ENCODE data around the gene ARHGEF33.

Gene ARHGEF33

GRCh38 chr2:38960609-38961320, 71.1 kb downstream of the ARHGEF33 start:
- DNase-seq: no peak

- no peak for DNase-seq
These were observed 76.3 kb downstream of the ARHGEF33 start for GRCh38 chr2:38966006-38966405.

- no peak for DNase-seq
These were observed 77.0 kb downstream of the ARHGEF33 start for GRCh38 chr2:38966678-38967077.

- no peak for DNase-seq
These were observed 78.3 kb downstream of the ARHGEF33 start for GRCh38 chr2:38968021-38968420.

- DNase-seq: no peak
These were observed 81.7 kb downstream of the ARHGEF33 start for GRCh38 chr2:38971377-38971776.

GRCh38 chr2:38973266-38973665, 83.6 kb downstream of the ARHGEF33 start:
- no peak for DNase-seq

GRCh38 chr2:38975042-38975441, 85.4 kb downstream of the ARHGEF33 start:
- DNase-seq: no peak

- DNase-seq: no peak
These were observed 87.4 kb downstream of the ARHGEF33 start for GRCh38 chr2:38977047-38977446.

- DNase-seq: no peak
These were observed 88.7 kb downstream of the ARHGEF33 start for GRCh38 chr2:38978296-38978903.

- no peak for DNase-seq
These were observed 89.2 kb downstream of the ARHGEF33 start for GRCh38 chr2:38978908-38979307.

GRCh38 chr2:38981003-38981669, 91.5 kb downstream of the ARHGEF33 start:
- DNase-seq: no peak

GRCh38 chr2:38981670-38982357, 92.1 kb downstream of the ARHGEF33 start:
- no peak for DNase-seq

GRCh38 chr2:38982498-38982897, 92.8 kb downstream of the ARHGEF33 start:
- DNase-seq: no peak

- DNase-seq: no peak
These were observed 99.0 kb downstream of the ARHGEF33 start for GRCh38 chr2:38988716-38989115.

- DNase-seq: no peak
These were observed 102.2 kb downstream of the ARHGEF33 start for GRCh38 chr2:38991899-38992298.

GRCh38 chr2:38997781-38998180, 108.1 kb downstream of the ARHGEF33 start:
- DNase-seq: no peak

GRCh38 chr2:39000552-39000951, 110.9 kb downstream of the ARHGEF33 start:
- no peak for DNase-seq

GRCh38 chr2:39007875-39008504, 118.3 kb downstream of the ARHGEF33 start:
- no peak for DNase-seq

GRCh38 chr2:39008665-39009064, 119.0 kb downstream of the ARHGEF33 start:
- DNase-seq: no peak

GRCh38 chr2:39013871-39014270, 124.2 kb downstream of the ARHGEF33 start:
- DNase-seq: no peak

GRCh38 chr2:39015424-39015823, 125.7 kb downstream of the ARHGEF33 start:
- no peak for DNase-seq

GRCh38 chr2:39017334-39017733, 127.7 kb downstream of the ARHGEF33 start:
- no peak for DNase-seq

GRCh38 chr2:39018638-39019037, 129.0 kb downstream of the ARHGEF33 start:
- no peak for DNase-seq
